Kidney (tissue), 14 donors: ENCODE data around the gene ZBP1. TPM values are rescaled to one million over a fixed set of nuclear protein-coding genes. Genes with fewer than 3 reads are reported as not detected.
A peak's percentile ranks its signal among the peaks of the same experiment; 100 is the strongest.

ENCODE experiments used
- DNase-seq, 5 donors: peaks; one replicate each; pipeline ENCODE4 v3.0.0-alpha.2; 2013 to 2020
- FAIRE-seq: peaks from 2 replicates; lab custom pipeline; 2012; peaks lifted over from hg19 to GRCh38; lab: Jason Lieb, UNC
- H3K27ac ChIP-seq, 2 donors: one replicate each; pipeline ENCODE4 v1.7.0; 2013; ENCODE audit warnings: low read depth in 2 of 2, low read length in 2 of 2, inconsistent platforms in 1 of 2
- H3K27me3 ChIP-seq: one replicate; pipeline ENCODE4 v1.7.1; 2013; ENCODE audit warnings: low read length, inconsistent platforms; ENCODE audit not compliant: control insufficient read depth, insufficient read depth
- H3K36me3 ChIP-seq, 3 donors: one replicate each; pipeline versions ENCODE4 v1.7.0 to v1.7.1; 2013; ENCODE audit warnings: low read length in 3 of 3, control low read depth in 1 of 3, inconsistent platforms in 1 of 3; ENCODE audit not compliant: insufficient read depth in 3 of 3, control insufficient read depth in 2 of 3
- H3K4me1 ChIP-seq, 3 donors: one replicate each; pipeline versions ENCODE4 v1.7.0 to v1.7.1; 2013; ENCODE audit warnings: low read length in 3 of 3, inconsistent platforms in 1 of 3, low read depth in 1 of 3; ENCODE audit not compliant: control insufficient read depth in 2 of 3, insufficient read depth in 2 of 3
- H3K4me3 ChIP-seq, 3 donors: one replicate each; pipeline versions ENCODE4 v1.7.0 to v1.8.1; 2013; ENCODE audit warnings: low read length in 3 of 3, control low read depth in 1 of 3, inconsistent platforms in 1 of 3
- H3K9ac ChIP-seq, 3 donors: one replicate each; pipeline versions ENCODE4 v1.7.0 to v1.7.1; 2013; ENCODE audit warnings: low read length in 3 of 3, control low read depth in 1 of 3, inconsistent platforms in 1 of 3
- H3K9me3 ChIP-seq, 3 donors: one replicate each; pipeline versions ENCODE4 v1.7.0 to v1.7.1; 2013; ENCODE audit warnings: low read length in 3 of 3, control low read depth in 1 of 3, inconsistent platforms in 1 of 3; ENCODE audit not compliant: control insufficient read depth in 2 of 3, insufficient read depth in 1 of 3
- intact Hi-C: fragments of 100-400 bp; cut with DNase I; formaldehyde crosslinking; loops from one replicate; pipeline ENCODE4 v1.11.1; 2022
- polyA plus RNA-seq: library from polyadenylated mRNA; stranded (reverse); fragments of 350-450 nt; fragmentation: Illumina TruSeq; extraction: RNeasy Lipid Tissue Mini Kit (QIAGEN cat#74804); gene quantifications from one replicate; pipeline ENCODE4 v1.2.3, GENCODE V29; 2014; ENCODE audit warnings: low read depth, low replicate concordance; ENCODE audit not compliant: insufficient read depth
- total RNA-seq: library from RNA; stranded (reverse); fragmentation: NEBNext Ultra II Directional; extraction: Animal tissue kit (Norgen Biotek cat#: 25700); gene quantifications from one replicate; pipeline ENCODE4 v1.2.1, GENCODE V29; 2021
- TF ChIP-seq, protein P1 (sequence below): IDR thresholded peaks from 3 replicates; pipeline ENCODE4 v1.5.1; 2012; ENCODE audit warnings: mild to moderate bottlenecking, moderate library complexity, borderline replicate concordance; ENCODE audit not compliant: insufficient read depth; ENCODE audit errors: extremely low read depth
- donor health status: control.
- donor health status: control.
- donor health status: control.
- donor health status: control.
- donor health status: control.
- donor health status: DM: yes; HTN: yes; CAD: no.
- donor health status: Normal renal cell carcinoma (clear cell type).

ZBP1 gene
- total and polyA plus RNA-seq, 2 donors from 2014 or later: 3.7 TPM; not detected in 1

DNA sequence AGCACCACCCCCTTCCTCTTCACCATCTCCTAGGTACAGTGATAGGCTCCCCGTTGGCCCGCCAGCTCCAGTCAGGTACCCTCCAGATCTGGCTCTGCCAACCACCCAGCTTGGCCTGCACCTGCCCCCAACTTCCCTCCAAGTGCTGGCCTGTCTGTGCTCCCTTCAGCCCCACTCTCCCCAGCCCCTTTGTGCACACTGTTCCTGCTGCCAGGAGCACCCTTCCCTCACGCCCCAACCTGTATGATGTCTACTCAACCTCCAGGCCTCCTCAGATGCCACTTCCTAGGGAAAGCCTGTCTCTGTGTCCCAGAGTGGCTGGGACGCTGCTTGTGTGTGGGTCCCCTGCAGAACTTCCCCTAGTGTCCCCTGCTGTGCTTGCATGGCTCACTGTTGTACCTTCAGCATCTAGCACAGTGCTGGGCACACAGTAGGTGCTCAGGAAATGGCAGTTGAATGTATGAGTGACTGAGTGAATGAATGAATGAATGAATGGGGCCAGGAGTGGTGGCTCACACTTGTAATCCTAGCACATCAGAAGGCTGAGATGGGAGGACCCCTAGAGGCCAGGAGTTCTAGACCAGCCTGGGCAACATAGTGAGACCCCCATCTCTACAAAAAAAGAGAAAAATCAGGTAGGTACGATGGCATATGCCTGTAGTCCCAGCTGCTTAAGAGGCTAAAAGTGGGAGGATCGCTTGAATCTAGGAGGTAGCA, 3.0 kb downstream of the ZBP1 start:
- no peak overlapping the region for H3K27ac ChIP-seq
- H3K4me3 ChIP-seq: no peak overlapping the region
- intact Hi-C loops: no loop called here
- no peaks in the 10 kb centered on the region for H3K9me3 ChIP-seq
- DNase-seq (peak in 1 of 5 donors; percentile 57), FAIRE-seq (no peak)
- no peaks in the 10 kb centered on the region for H3K36me3 ChIP-seq
- H3K9ac ChIP-seq: no peak overlapping the region
- H3K4me1 ChIP-seq: no peaks in the 10 kb centered on the region
- TF ChIP-seq, protein P1, sequence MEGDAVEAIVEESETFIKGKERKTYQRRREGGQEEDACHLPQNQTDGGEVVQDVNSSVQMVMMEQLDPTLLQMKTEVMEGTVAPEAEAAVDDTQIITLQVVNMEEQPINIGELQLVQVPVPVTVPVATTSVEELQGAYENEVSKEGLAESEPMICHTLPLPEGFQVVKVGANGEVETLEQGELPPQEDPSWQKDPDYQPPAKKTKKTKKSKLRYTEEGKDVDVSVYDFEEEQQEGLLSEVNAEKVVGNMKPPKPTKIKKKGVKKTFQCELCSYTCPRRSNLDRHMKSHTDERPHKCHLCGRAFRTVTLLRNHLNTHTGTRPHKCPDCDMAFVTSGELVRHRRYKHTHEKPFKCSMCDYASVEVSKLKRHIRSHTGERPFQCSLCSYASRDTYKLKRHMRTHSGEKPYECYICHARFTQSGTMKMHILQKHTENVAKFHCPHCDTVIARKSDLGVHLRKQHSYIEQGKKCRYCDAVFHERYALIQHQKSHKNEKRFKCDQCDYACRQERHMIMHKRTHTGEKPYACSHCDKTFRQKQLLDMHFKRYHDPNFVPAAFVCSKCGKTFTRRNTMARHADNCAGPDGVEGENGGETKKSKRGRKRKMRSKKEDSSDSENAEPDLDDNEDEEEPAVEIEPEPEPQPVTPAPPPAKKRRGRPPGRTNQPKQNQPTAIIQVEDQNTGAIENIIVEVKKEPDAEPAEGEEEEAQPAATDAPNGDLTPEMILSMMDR: no peak
- H3K27me3 ChIP-seq: no peaks in the 10 kb centered on the region

DNA sequence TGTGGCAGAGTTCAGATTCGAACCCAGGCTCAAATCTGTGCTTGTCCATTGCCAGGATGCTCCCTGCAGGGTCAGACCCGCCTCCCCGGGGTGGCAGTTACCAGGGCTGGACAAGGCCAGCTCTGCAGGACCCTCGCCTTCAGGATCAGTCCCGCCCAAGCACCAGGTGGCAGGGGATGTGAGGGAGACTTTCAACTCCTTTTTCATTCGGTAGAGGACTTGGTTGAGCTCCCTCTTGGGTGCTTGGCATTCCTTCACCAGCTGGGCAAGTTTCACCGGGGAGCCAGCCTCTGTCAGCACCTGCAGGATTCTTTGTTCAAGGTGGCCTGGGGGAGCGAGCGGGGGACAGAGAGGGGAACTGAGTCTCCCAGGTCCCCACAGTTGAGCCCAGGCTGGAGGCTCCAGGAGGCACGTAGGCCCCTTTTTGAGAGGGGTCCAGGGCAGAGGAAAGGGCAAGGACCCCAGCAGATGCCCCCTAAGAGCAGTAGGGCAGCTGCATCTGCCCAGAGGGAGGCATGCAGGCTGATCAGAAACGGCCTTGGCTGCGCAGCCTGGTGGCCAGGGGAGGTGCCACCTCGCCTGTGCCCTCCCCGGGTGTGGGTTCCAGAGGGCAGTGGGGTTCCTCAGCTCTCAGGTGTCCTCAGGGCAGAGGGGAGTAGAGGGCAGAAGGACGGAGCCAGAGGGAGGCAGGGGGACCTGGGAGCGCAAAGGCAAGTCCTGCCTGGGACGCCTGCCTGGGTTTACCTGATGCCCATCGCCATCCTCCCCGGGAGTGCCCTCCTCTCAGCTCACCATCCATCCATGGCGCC, 3.9 kb downstream of the ZBP1 start:
- H3K36me3 ChIP-seq: no peaks in the 10 kb centered on the region
- H3K9ac ChIP-seq: no peak overlapping the region
- no peaks in the 10 kb centered on the region for H3K27me3 ChIP-seq
- H3K4me3 ChIP-seq: no peak overlapping the region
- intact Hi-C loops: no loop called here
- DNase-seq (peak in 1 of 5 donors; percentile 71), FAIRE-seq (no peak)
- H3K27ac ChIP-seq: no peak overlapping the region
- no peaks in the 10 kb centered on the region for H3K9me3 ChIP-seq
- TF ChIP-seq, protein P1: no peak
- no peaks in the 10 kb centered on the region for H3K4me1 ChIP-seq

DNA sequence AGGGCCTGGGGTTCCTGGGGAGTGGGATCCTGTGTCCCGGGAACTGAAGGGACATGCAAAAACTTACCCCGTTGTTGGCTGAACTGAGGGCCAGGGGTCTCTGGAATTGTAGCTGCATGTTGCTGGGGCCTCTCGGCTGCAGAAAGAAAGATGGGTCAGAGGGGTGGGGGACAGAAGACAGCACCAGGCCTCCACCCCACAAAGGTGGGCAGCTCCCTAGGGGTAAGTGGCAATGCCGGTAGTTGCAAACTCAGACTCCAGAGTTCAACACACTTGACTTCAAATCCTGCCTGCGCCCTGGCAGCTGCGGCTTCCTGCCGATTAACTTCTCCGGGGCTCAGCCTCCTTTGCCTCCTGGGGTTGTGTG, 4.8 kb downstream of the ZBP1 start:
- intact Hi-C loops: no loop called here
- H3K4me1 ChIP-seq: no peaks in the 10 kb centered on the region
- H3K9me3 ChIP-seq: no peaks in the 10 kb centered on the region
- no peak overlapping the region for H3K9ac ChIP-seq
- TF ChIP-seq, protein P1: no peak
- no peak overlapping the region for H3K27ac ChIP-seq
- no peak overlapping the region for H3K4me3 ChIP-seq
- H3K36me3 ChIP-seq: no peaks in the 10 kb centered on the region
- no peaks in the 10 kb centered on the region for H3K27me3 ChIP-seq
- FAIRE-seq (no peak), DNase-seq (peak in 1 of 5 donors; percentile 39)
